LNCAP (cell line): ENCODE results near the gene SYNGR2.

Experiments
- TF ChIP-seq, protein P1 (sequence below): fragments of 450-650 bp; IDR thresholded peaks from 2 replicates; pipeline ENCODE4 v1.5.1; 2017; ENCODE audit warnings: mild to moderate bottlenecking

SYNGR2 gene

DNA sequence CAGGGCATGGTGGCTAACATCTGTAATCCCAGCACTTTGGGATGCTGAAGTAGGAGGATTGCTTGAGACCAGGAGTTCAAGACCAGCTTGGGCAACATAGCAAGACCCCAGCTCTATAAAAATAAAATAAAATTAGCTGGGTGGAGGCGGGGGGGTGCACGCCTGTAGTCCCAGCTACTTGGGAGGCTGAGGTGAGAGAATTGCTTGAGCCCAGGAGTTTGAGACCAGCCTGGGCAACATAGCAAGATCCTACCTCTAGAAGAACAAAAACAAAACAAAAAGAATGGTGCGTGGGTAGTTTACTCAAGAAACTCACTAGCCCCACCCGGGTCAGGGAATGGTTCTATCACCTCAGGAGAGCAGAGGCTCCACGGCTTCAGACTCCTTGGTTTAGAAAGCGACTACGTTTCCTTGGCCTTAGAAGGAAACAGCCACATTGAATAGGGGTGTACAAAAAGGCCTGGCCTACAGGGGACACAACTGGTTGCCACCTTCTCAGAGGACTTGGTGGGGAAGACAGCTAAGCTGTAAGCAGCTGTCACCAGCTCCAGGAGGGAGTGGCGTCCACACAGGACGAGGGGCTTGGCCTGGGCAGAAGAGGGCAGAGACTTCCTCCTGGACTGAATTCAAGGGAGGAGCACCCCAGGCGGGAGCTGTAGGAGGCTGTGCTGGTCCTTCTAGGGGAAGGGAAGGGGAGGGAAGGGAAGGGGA is 17.8 kb downstream of the SYNGR2 start:
- TF ChIP-seq, protein P1, sequence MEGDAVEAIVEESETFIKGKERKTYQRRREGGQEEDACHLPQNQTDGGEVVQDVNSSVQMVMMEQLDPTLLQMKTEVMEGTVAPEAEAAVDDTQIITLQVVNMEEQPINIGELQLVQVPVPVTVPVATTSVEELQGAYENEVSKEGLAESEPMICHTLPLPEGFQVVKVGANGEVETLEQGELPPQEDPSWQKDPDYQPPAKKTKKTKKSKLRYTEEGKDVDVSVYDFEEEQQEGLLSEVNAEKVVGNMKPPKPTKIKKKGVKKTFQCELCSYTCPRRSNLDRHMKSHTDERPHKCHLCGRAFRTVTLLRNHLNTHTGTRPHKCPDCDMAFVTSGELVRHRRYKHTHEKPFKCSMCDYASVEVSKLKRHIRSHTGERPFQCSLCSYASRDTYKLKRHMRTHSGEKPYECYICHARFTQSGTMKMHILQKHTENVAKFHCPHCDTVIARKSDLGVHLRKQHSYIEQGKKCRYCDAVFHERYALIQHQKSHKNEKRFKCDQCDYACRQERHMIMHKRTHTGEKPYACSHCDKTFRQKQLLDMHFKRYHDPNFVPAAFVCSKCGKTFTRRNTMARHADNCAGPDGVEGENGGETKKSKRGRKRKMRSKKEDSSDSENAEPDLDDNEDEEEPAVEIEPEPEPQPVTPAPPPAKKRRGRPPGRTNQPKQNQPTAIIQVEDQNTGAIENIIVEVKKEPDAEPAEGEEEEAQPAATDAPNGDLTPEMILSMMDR, result no peak

- TF ChIP-seq, protein P1, result no peak; the same call in 1 of the 2 replicates
These were observed 18.6 kb downstream of the SYNGR2 start, which contains the start of the genes AFMID and TK1 for GRCh38 chr17:78186692-78187595. Gene AFMID (plus strand): TSS chr17:78187362. CDS start chr17:78187371, 9 bp downstream. Gene TK1 (minus strand): TSS chr17:78187052. CDS start chr17:78186994, 58 bp downstream.

- TF ChIP-seq, protein P1, result no peak
These were observed 28.3 kb downstream of the SYNGR2 start for GRCh38 chr17:78196716-78197115.

DNA sequence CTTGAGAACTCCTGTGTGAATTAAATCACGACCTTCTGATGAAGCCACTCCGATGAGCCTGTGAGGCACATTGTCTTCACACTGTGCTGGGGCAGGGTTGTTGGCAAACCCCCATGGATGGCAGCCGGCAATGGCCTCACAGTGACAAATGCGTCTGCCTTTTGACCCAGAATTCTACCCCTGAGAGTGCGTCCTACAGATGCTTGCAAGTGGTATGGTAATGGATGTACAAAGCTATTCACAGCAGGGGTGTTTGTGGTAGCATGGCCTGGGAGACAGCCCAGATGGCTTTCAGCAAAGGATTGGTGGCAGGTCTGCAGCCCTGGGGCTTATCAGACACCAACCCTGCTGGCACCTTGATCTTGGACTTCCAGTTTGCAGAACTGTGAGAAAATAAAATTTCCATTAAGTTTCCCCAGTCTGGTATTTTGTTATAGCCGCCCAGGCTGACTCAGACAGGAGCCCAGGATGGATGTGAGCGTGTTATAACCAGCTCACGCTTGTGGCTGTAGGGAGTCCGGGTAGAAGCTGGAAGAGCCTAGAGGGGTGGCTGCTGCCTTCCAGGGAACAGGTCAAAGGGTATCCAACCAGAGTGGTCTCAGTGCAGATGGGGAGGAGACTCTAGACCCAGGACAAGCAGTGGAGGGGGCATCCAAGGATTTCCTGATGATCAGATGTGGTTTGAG is 28.9 kb downstream of the SYNGR2 start:
- TF ChIP-seq, protein P1, result no peak

- TF ChIP-seq, protein P1, result no peak
These were observed 32.1 kb downstream of the SYNGR2 start for GRCh38 chr17:78200451-78200850.

- TF ChIP-seq, protein P1, result no peak
These were observed 34.3 kb downstream of the SYNGR2 start for GRCh38 chr17:78202666-78203065.

GRCh38 chr17:78204387-78205123 is 36.2 kb downstream of the SYNGR2 start:
- TF ChIP-seq, protein P1, result no peak
